Naive thymus-derived CD4-positive, alpha-beta T cell (primary cell): ENCODE measurements around the gene UNC13B. TPM values are rescaled to one million over a fixed set of nuclear protein-coding genes. Genes with fewer than 3 reads are reported as not detected.
"Not testable (repeated sequence)": the region's sequence is repeated elsewhere in the genome, so short reads cannot be mapped to it uniquely, and the experiment has no call there.

Experiments used
- ATAC-seq: fragments of 150-1000 bp; cut with Tn5 transposase; 2 replicates; pipeline ENCODE4 v1.10.0; 2021; ENCODE audit warnings: mild to moderate bottlenecking, moderate library complexity
- CTCF ChIA-PET: fragments of 350-600 bp; sonication (Branson Sonifier 250); formaldehyde crosslinking; loops from one replicate; lab custom pipeline; 2021; ENCODE audit warnings: antibody characterized with exemption; lab: Charles Lee
- POLR2A ChIA-PET: fragments of 350-600 bp; sonication (Branson Sonifier 250); formaldehyde crosslinking; loops from one replicate; lab custom pipeline; 2021; ENCODE audit warnings: antibody characterized with exemption, inconsistent platforms; lab: Charles Lee
- DNase-seq, 9 donors: peaks; one replicate each; pipeline versions ENCODE4 v3.0.0 to v3.0.0-alpha.2; 2020 to 2022; ENCODE audit warnings: mixed read lengths in 1 of 9
- H3K27ac ChIP-seq: one replicate; pipeline ENCODE4 v1.7.0; 2013; ENCODE audit warnings: mild to moderate bottlenecking, low read depth, low read length, moderate library complexity
- H3K27me3 ChIP-seq, 2 donors: one replicate each; pipeline ENCODE4 v1.7.0; 2013; ENCODE audit warnings: low read length in 2 of 2, mild to moderate bottlenecking in 2 of 2, moderate library complexity in 2 of 2; ENCODE audit not compliant: control insufficient read depth in 2 of 2, insufficient read depth in 2 of 2
- H3K36me3 ChIP-seq, 3 experiments: 1 replicate in 2 of 3; 2 replicates in 1 of 3; pipeline ENCODE4 v1.7.0; 2013; ENCODE audit warnings: low read length in 3 of 3, mild to moderate bottlenecking in 3 of 3, moderate library complexity in 1 of 3; ENCODE audit not compliant: insufficient read depth in 3 of 3, control insufficient read depth in 2 of 3
- H3K4me1 ChIP-seq, 2 donors: one replicate each; pipeline ENCODE4 v1.7.0; 2013; ENCODE audit warnings: low read length in 2 of 2, mild to moderate bottlenecking in 2 of 2, moderate library complexity in 1 of 2; ENCODE audit not compliant: control insufficient read depth in 2 of 2, insufficient read depth in 2 of 2
- H3K4me3 ChIP-seq: 2 replicates; pipeline ENCODE4 v1.7.0; 2013; ENCODE audit warnings: mild to moderate bottlenecking, low read length
- H3K9me3 ChIP-seq, 3 experiments: 1 replicate in 2 of 3; 2 replicates in 1 of 3; pipeline ENCODE4 v1.7.0; 2013; ENCODE audit warnings: low read length in 3 of 3; ENCODE audit not compliant: control insufficient read depth in 2 of 3
- H3K27ac Mint-ChIP-seq, 9 donors: one replicate each; pipeline ENCODE4 v1.8.0; 2020 to 2022; ENCODE audit warnings: mixed read lengths in 9 of 9, mild to moderate bottlenecking in 8 of 9, moderate library complexity in 5 of 9, inconsistent platforms in 2 of 9
- H3K27me3 Mint-ChIP-seq, 5 donors: one replicate each; pipeline ENCODE4 v1.8.0; 2021 to 2022; ENCODE audit warnings: mixed read lengths in 5 of 5, mild to moderate bottlenecking in 1 of 5
- H3K36me3 Mint-ChIP-seq, 5 donors: one replicate each; pipeline ENCODE4 v1.8.0; 2020 to 2022; ENCODE audit warnings: mixed read lengths in 5 of 5, mild to moderate bottlenecking in 3 of 5, inconsistent platforms in 1 of 5
- H3K4me1 Mint-ChIP-seq, 7 donors: one replicate each; pipeline ENCODE4 v1.8.0; 2020 to 2022; ENCODE audit warnings: mixed read lengths in 7 of 7, mild to moderate bottlenecking in 3 of 7, inconsistent platforms in 1 of 7
- H3K4me3 Mint-ChIP-seq, 10 donors: one replicate each; pipeline ENCODE4 v1.8.0; 2020 to 2022; ENCODE audit warnings: mild to moderate bottlenecking in 10 of 10, mixed read lengths in 10 of 10, moderate library complexity in 6 of 10, inconsistent platforms in 2 of 10
- H3K9me3 Mint-ChIP-seq, 11 donors: one replicate each; pipeline ENCODE4 v1.8.0; 2020 to 2022; ENCODE audit warnings: mixed read lengths in 11 of 11, mild to moderate bottlenecking in 4 of 11, inconsistent platforms in 1 of 11, moderate library complexity in 1 of 11
- intact Hi-C, 2 donors: fragments of 100-400 bp; cut with micrococcal nuclease; formaldehyde crosslinking; loops; one replicate each; pipeline ENCODE4 v1.15.1; 2023
- polyA plus RNA-seq, 2 donors: library from polyadenylated mRNA; unstranded; fragments of 300-500 nt; fragmentation: Illumina TruSeq; gene quantifications; one replicate each; pipeline ENCODE4 v1.2.3, GENCODE V29; 2021
- total RNA-seq, 6 experiments: library from RNA in 5 of 6; stranded (reverse) in 5 of 6; gene quantifications; 1 replicate in 5 of 6; 2 replicates in 1 of 6; pipeline ENCODE4 v1.2.3 and lab custom pipeline; 2021 to 2026

Gene UNC13B
- total and polyA plus RNA-seq, 7 experiments from 2014 or later = 0.21 to 1.6 (median 0.85) TPM

GRCh38 chr9:35172878-35173277 is 11.1 kb downstream of the UNC13B start:
- H3K27me3 Mint-ChIP-seq = peaks cover 1 to 15% (median 8%) of the 10 kb centered on the region in 5 donors
- ATAC-seq (no peak), DNase-seq (no peak)
- peaks cover 0 to 10% (median 0%) of the 10 kb centered on the region in 7 donors for H3K4me1 Mint-ChIP-seq
- CTCF ChIA-PET = interaction anchor here (0.7 kb wide), 1 partner anchor 10 kb away, joined by 3 read pairs; no protein-coding TSS in a partner anchor
- Histone ChIP-seq H3K4me1 (no peaks in the 10 kb centered on the region), H3K27ac (no peak overlapping the region), H3K27me3 (no peaks in the 10 kb centered on the region), H3K36me3 (no peaks in the 10 kb centered on the region), H3K9me3 (no peaks in the 10 kb centered on the region), H3K4me3 (no peak overlapping the region)
- H3K4me3 Mint-ChIP-seq = no peak overlapping the region
- H3K27ac Mint-ChIP-seq = no peak overlapping the region
- POLR2A ChIA-PET = no interaction called here
- intact Hi-C loops = no loop called here
- peaks cover 0 to 5% (median 4%) of the 10 kb centered on the region in 5 donors for H3K36me3 Mint-ChIP-seq
- H3K9me3 Mint-ChIP-seq = peaks cover 0 to 4% (median 0%) of the 10 kb centered on the region in 11 donors

GRCh38 chr9:35177520-35177919 is 15.7 kb downstream of the UNC13B start:
- Mint-ChIP-seq H3K27me3 (peaks cover 1 to 11% (median 8%) of the 10 kb centered on the region in 5 donors), H3K4me1 (peaks cover 0 to 6% (median 0%) of the 10 kb centered on the region in 7 donors), H3K27ac (no peak overlapping the region), H3K9me3 (peaks cover 0 to 9% (median 3%) of the 10 kb centered on the region in 11 donors), H3K36me3 (peaks cover 1 to 8% (median 4%) of the 10 kb centered on the region in 5 donors), H3K4me3 (no peak overlapping the region)
- no peaks in the 10 kb centered on the region for H3K27me3 ChIP-seq
- POLR2A ChIA-PET = no interaction called here
- intact Hi-C loops = no loop called here
- H3K9me3 ChIP-seq = no peaks in the 10 kb centered on the region
- no peak overlapping the region for H3K27ac ChIP-seq
- ATAC-seq = no peak
- no peak for DNase-seq
- H3K4me1 ChIP-seq = no peaks in the 10 kb centered on the region
- CTCF ChIA-PET = no interaction called here
- no peaks in the 10 kb centered on the region for H3K36me3 ChIP-seq
- H3K4me3 ChIP-seq = no peak overlapping the region

GRCh38 chr9:35179347-35180280 is 17.8 kb downstream of the UNC13B start:
- peaks cover 1 to 8% (median 4%) of the 10 kb centered on the region in 5 donors for H3K36me3 Mint-ChIP-seq
- H3K27ac Mint-ChIP-seq = no peak overlapping the region
- H3K4me1 Mint-ChIP-seq = no peaks in the 10 kb centered on the region
- Histone ChIP-seq H3K27ac (no peak overlapping the region), H3K27me3 (no peaks in the 10 kb centered on the region), H3K9me3 (no peaks in the 10 kb centered on the region), H3K36me3 (no peaks in the 10 kb centered on the region), H3K4me3 (no peak overlapping the region), H3K4me1 (no peaks in the 10 kb centered on the region)
- DNase-seq (no peak), ATAC-seq (no peak)
- peaks cover 1 to 11% (median 8%) of the 10 kb centered on the region in 5 donors for H3K27me3 Mint-ChIP-seq
- ChIA-PET CTCF (no interaction called here), POLR2A (no interaction called here)
- no peak overlapping the region for H3K4me3 Mint-ChIP-seq
- H3K9me3 Mint-ChIP-seq = peaks cover 0 to 12% (median 4%) of the 10 kb centered on the region in 11 donors
- intact Hi-C loops = no loop called here

GRCh38 chr9:35180801-35181200 is 19.0 kb downstream of the UNC13B start:
- POLR2A ChIA-PET = no interaction called here
- Histone ChIP-seq H3K36me3 (no peaks in the 10 kb centered on the region), H3K9me3 (no peaks in the 10 kb centered on the region), H3K27ac (no peak overlapping the region), H3K4me3 (no peak overlapping the region), H3K27me3 (no peaks in the 10 kb centered on the region), H3K4me1 (no peaks in the 10 kb centered on the region)
- intact Hi-C loops = no loop called here
- Mint-ChIP-seq H3K4me1 (no peaks in the 10 kb centered on the region), H3K36me3 (peaks cover 0 to 8% (median 1%) of the 10 kb centered on the region in 5 donors), H3K27me3 (peaks cover 0 to 4% (median 1%) of the 10 kb centered on the region in 5 donors), H3K9me3 (peaks cover 0 to 18% (median 5%) of the 10 kb centered on the region in 11 donors), H3K27ac (no peak overlapping the region), H3K4me3 (no peak overlapping the region)
- ATAC-seq (no peak), DNase-seq (no peak)
- CTCF ChIA-PET = no interaction called here

GRCh38 chr9:35182401-35182800 is 20.6 kb downstream of the UNC13B start:
- DNase-seq, H3K4me3 Mint-ChIP-seq, H3K4me3 ChIP-seq, H3K27ac Mint-ChIP-seq, CTCF ChIA-PET, H3K27me3 Mint-ChIP-seq, POLR2A ChIA-PET, H3K4me1 Mint-ChIP-seq, intact Hi-C loops, H3K36me3 ChIP-seq, H3K4me1 ChIP-seq, H3K27me3 ChIP-seq, H3K9me3 ChIP-seq, H3K27ac ChIP-seq, ATAC-seq, H3K36me3 Mint-ChIP-seq: not testable (repeated sequence)
- peaks cover 0 to 22% (median 5%) of the 10 kb centered on the region in 11 donors for H3K9me3 Mint-ChIP-seq

GRCh38 chr9:35182996-35183754 is 21.4 kb downstream of the UNC13B start:
- H3K36me3 ChIP-seq, H3K27me3 Mint-ChIP-seq, H3K36me3 Mint-ChIP-seq, CTCF ChIA-PET, DNase-seq, H3K4me3 Mint-ChIP-seq, H3K27ac Mint-ChIP-seq, H3K4me3 ChIP-seq, H3K27me3 ChIP-seq, H3K9me3 ChIP-seq, intact Hi-C loops, ATAC-seq, H3K4me1 ChIP-seq, H3K27ac ChIP-seq, POLR2A ChIA-PET, H3K4me1 Mint-ChIP-seq: not testable (repeated sequence)
- H3K9me3 Mint-ChIP-seq = peaks cover 0 to 22% (median 5%) of the 10 kb centered on the region in 11 donors
